ACC112 (cell line): Measurements from ENCODE around the gene ULK1.

Source experiments
- H2AFZ ChIP-seq: fragments of 200-600 bp; sonication (generic); one replicate; pipeline ENCODE4 v1.6.0; 2017; ENCODE audit warnings: antibody characterized with exemption, low read length; ENCODE audit not compliant: unreplicated experiment
- H3K27ac ChIP-seq: fragments of 200-600 bp; sonication (generic); 2 replicates; pipeline ENCODE4 v1.5.1; 2014; ENCODE audit warnings: low read depth, mild to moderate bottlenecking, antibody characterized with exemption, low read length, moderate library complexity
- H3K27me3 ChIP-seq: fragments of 200-600 bp; sonication (generic); 2 replicates; pipeline ENCODE4 v1.6.1; 2014; ENCODE audit warnings: mild to moderate bottlenecking, antibody characterized with exemption, low read length, moderate library complexity, mixed read lengths; ENCODE audit not compliant: insufficient read depth
- H3K36me3 ChIP-seq: fragments of 200-600 bp; sonication (generic); 2 replicates; pipeline ENCODE4 v1.6.1; 2016; ENCODE audit warnings: mild to moderate bottlenecking, antibody characterized with exemption, low read length, moderate library complexity, mixed read lengths; ENCODE audit not compliant: insufficient read depth
- H3K4me1 ChIP-seq: fragments of 200-600 bp; sonication (generic); one replicate; pipeline ENCODE4 v1.6.1; 2016; ENCODE audit warnings: low read length, mixed read lengths; ENCODE audit not compliant: insufficient read depth, unreplicated experiment, control insufficient read depth
- H3K4me3 ChIP-seq: fragments of 200-600 bp; sonication (generic); 2 replicates; pipeline ENCODE4 v1.5.1; 2014; ENCODE audit warnings: mild to moderate bottlenecking, low read depth, low read length
- H3K79me2 ChIP-seq: fragments of 200-600 bp; sonication (generic); one replicate; pipeline ENCODE4 v1.6.0; 2016; ENCODE audit warnings: low read length; ENCODE audit not compliant: control insufficient read depth, unreplicated experiment, insufficient read depth

ULK1 gene

DNA sequence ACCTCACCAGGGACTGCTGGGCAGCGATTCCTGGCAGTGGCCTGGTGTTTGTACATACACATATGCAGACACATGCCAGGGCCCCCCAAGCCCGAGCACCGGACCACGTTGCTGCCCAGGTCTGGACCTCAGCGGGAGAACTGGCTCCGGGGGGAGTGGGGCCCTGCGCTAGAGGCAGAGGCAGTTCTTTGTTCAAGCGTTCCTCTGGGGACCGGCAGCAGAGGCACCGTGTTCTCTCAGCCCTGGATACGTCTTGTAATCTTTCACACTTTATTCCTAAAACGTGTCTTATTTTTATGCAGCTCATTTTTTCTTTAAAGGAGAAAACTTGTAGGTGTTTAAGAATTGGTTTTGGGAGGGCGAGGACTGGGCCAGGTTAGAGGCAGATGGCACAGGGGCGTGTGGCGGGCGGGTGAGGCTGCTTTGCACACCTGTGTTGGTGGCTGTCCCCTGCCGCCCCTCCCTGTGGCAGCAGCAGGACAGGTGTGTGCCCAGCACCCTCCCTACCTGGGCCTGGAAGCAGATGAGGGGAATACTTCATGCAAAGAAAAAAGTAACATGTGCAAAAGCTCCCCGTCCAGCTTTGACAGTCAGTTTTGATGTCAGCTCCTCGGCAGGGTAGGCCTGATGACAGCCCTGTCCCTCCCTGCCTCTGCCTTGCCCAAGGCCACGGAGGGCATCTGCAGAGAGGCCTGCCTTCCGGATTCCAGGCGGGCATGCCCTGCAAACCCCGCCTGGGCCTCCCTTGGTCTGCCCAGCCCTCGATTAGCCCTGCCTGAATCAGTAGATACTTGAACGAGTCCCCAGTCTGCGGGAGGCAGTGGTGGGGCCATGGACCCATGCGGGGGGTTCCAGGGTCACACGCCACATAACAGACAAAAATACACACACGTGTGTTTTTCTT lies 27.7 kb downstream of the ULK1 start:
- H2AFZ ChIP-seq: no peak overlapping the region
- no peak overlapping the region for H3K27ac ChIP-seq
- H3K4me1 ChIP-seq: no peaks in the 10 kb centered on the region
- H3K4me3 ChIP-seq: no peak overlapping the region
- H3K27me3 ChIP-seq: no peaks in the 10 kb centered on the region
- H3K36me3 ChIP-seq: no peaks in the 10 kb centered on the region
- no peaks in the 10 kb centered on the region for H3K79me2 ChIP-seq

DNA sequence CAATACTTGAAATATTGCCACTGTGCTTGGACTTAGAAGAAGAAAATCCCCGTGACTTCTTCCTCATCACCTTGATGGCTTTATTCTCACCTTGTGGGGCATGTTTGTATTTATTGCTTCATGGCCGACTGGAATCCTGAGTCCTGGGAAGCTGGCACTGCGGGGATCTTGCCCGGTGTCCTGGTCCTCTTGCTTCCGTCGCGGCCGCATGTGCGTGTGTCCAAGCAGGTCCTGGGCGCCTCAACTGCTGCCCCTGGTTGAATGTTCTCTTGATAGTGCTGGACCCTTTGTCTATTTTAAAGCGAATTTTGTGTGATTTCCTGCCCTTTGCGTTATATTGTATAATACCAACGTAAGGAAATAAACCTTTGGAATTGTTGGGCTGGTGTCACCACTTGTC lies 28.4 kb downstream of the ULK1 start:
- Histone ChIP-seq H2AFZ (no peak overlapping the region), H3K27me3 (no peaks in the 10 kb centered on the region), H3K79me2 (no peaks in the 10 kb centered on the region), H3K36me3 (no peaks in the 10 kb centered on the region), H3K4me1 (no peaks in the 10 kb centered on the region), H3K27ac (no peak overlapping the region), H3K4me3 (no peak overlapping the region)

DNA sequence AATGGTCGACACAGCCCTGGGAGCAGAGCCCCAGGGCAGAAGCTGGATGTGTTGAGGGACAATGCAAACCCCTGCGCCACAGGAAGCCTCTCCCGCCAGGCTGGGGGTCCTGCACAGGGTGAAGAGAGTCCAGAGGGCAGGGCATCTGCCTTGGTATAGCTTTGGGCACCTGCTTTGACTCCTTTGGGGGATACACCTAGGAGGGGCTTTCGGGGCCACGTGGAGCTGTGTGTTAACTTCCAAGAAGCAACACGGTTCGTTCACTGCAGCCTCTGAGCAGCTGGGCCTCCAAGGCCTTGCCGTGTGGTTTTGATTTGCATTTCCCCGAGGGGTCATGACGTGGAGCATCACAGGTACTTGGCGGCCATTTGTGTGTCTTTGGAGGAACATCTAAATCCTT lies 28.8 kb downstream of the ULK1 start:
- Histone ChIP-seq H3K27me3 (no peaks in the 10 kb centered on the region), H3K4me1 (no peaks in the 10 kb centered on the region), H3K4me3 (no peak overlapping the region), H2AFZ (no peak overlapping the region), H3K27ac (no peak overlapping the region), H3K79me2 (no peaks in the 10 kb centered on the region), H3K36me3 (no peaks in the 10 kb centered on the region)

DNA sequence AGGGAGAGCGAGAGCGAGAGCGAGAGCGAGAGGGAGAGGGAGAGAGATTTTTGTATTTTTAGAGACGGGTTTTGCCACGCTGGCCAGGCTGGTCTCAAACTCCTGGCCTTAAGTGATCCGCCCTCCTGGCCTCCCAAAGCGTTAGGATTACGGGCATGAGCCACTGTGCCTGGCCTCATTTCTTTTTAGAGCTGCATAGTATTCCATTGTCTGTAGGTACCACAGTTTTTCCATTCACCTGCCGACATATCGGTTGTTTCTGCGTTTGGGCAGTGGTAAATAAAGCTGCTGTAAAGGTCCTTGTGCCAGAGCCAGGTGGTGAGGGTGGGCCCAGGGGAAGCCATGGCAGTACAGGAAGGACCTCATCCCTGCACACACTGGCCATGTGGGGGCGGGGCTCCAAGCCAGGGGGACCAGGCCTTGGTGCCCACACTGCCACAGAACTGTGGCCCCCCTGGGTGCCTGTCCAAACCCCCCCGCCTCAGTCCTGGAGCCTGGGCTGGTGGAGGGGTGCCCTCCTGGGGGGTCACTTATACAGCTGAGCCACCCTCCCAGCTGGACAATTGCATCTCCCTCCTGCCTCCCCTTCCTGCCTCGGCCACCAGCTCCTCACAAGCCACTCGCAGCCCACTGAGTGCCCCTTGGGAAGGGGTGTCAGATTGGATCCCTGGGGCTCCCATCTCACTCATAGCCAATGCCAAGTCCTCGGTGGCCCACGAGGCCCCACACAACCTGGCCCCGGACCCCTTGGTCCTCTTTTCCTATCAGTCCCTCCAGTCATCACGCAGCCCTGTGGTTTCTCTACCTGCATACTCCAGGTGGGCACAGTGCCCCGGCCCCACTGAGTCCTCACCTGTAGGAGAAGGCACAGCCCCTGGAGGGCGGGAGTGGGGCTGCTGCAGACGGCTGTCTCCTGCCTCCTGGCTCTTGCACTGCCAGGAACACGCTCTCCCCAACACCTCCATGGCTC lies 33.0 kb downstream of the ULK1 start:
- peaks cover 6% of the 10 kb centered on the region for H3K4me1 ChIP-seq
- H3K27me3 ChIP-seq: no peaks in the 10 kb centered on the region
- H3K36me3 ChIP-seq: peaks cover 6% of the 10 kb centered on the region; the same call in 1 of the 2 replicates
- H3K27ac ChIP-seq: no peak overlapping the region
- H2AFZ ChIP-seq: no peak overlapping the region
- no peak overlapping the region; the same call in 1 of the 2 replicates for H3K4me3 ChIP-seq
- H3K79me2 ChIP-seq: peaks cover 17% of the 10 kb centered on the region

DNA sequence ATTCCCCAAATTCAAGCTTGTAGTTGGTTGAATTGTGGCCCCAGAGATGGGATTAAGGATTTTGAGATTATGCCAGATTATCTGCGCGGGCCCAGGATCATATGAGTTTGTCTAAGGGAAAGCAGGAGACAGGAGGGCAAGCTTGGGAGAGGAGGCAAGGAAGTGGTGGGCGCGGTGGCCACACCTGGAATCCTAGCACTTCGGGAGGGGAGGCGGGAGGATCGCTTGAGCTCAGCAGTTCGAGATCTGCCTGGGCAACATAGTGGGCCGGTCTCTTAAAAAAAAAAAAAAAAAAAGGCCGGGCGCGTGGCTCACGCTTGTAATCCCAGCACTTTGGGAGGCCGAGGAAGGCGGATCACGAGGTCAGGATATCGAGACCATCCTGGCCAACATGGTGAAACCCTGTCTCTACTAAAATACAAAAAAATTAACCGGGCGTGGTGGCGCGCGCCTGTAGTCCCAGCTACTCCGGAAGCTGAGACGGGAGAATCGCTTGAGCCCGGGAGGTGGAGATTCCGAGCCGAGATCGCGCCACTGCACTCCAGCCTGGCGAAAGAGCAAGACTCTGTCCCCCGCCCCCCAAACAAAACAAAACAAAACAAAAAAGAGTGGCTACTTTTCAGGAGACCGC lies 33.8 kb downstream of the ULK1 start:
- Histone ChIP-seq H3K27ac (no peak overlapping the region), H2AFZ (peak overlapping the region; percentile 88), H3K27me3 (no peaks in the 10 kb centered on the region), H3K79me2 (peaks cover 17% of the 10 kb centered on the region), H3K4me3 (peak overlapping the region; percentile 99), H3K36me3 (peaks cover 7% of the 10 kb centered on the region; the same call in 1 of the 2 replicates), H3K4me1 (peaks cover 6% of the 10 kb centered on the region)

DNA sequence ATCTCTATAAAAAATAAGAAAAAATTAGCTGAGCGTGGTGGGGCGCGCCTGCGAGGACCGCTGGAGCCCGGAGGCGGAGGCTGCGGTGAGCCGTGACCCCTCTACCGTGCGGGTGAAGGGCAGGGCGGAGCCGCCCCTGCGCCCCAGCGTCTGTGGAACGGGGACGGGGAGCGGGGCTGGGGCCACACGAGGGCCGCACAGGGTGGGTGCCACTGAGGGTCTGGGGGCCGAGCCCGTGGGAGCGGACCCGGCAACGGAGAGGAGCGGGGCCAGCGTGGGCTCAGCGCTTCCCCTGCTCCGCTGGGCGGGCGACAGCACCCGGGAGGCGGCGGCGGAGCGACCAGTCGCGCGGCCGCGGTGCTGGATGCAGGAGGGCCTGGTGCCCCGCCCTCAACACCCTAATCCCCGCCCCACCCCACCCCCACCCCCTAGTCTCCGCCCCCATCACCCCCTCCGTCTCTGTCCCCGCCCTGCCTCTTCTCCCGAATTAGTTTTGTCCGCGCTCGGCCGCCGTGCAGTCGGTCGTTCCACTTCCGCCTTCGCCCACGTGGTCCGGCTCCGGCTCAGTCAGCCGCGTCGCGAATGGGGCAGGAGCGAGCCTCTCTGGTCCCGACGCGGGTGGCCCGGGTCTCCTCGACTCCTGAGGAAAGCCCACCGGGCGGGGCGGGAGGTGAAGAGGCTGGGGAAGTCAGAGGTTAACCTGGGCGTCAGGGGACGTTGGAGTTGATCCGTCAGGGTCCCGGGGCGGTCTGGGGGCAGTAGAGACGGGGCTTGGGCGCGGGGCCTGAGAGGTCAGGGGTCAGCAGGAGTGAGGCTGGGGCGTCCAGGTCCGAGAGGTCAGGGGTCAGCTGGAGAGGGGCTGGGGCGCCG lies 34.5 kb downstream of the ULK1 start, which contains the start of gene PUS1:
TSS of gene PUS1 (plus strand) at position 566 of the 870 bp plus-strand sequence. CDS start 447 bp downstream, outside the sequence.
- H3K4me1 ChIP-seq: peaks cover 6% of the 10 kb centered on the region
- peak within 1 kb of the TSS; percentile 88 for H2AFZ ChIP-seq
- peak within 1 kb of the TSS; percentile 99 for H3K4me3 ChIP-seq
- peaks cover 17% of the 10 kb centered on the region for H3K79me2 ChIP-seq
- H3K27ac ChIP-seq: peak within 1 kb of the TSS; percentile 42; the same call in 1 of the 2 replicates
- no peaks in the 10 kb centered on the region for H3K27me3 ChIP-seq
- H3K36me3 ChIP-seq: peaks cover 13% of the 10 kb centered on the region; the same call in 1 of the 2 replicates

DNA sequence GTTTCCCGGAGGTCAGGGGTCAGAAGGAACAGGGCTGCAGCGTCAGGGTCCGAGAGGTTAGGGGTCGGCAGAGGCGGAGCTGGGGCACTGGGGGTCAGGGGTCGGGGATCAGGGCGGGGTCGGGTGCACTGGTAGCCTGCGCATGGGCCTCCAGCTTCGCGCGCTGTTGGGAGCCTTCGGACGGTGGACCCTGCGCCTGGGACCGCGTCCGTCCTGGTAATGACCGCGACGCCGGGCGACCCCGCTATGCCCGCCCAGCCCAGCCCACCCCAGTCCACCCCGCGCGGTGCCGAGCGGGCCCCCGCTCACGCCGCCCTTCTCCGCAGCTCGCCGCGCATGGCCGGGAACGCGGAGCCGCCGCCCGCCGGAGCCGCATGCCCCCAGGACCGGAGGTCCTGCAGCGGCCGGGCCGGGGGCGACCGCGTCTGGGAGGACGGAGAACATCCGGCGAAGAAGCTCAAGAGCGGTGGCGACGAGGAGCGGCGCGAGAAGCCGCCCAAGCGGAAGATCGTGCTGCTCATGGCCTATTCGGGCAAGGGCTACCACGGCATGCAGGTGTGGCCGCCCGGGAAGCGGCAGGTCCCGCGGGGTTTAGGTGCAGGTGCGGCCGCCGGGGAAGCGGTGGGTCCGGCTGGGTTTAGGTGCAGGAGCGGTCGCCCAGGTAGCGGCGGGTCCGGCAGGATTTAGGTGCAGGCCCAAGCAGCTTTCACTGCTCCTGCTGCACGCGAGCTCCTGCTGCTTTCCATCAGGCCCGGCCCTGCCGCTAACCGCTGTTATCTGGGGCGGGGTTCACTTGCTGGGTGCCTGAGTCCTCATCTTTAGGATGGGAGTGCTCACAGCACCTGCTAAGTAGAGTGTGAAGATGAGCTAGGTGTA lies 35.4 kb downstream of the ULK1 start:
- no peak overlapping the region for H2AFZ ChIP-seq
- H3K27ac ChIP-seq: peak overlapping the region; percentile 42; the same call in 1 of the 2 replicates

DNA sequence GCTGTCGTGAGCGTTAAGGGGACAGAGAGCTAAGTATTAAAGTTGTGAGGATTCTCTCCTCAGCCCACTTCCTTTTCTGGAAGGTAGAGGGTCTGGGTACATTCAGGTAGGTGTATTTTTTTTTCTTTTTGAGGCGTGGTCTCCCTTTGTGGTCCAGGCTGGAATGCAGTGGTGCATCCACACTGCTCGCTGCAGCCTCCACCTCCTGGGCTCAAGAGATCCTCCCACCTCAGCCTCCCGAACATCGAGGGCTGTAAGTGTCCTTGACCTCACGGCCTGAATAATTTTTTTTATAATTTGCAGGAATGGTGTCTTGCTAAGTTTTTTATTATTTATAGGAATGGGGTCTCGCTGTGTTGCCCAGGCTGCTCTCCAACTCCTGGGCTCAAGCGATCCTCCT lies 36.1 kb downstream of the ULK1 start:
- Histone ChIP-seq H3K27ac (no peak overlapping the region), H2AFZ (no peak overlapping the region), H3K27me3 (no peaks in the 10 kb centered on the region), H3K4me1 (peaks cover 6% of the 10 kb centered on the region), H3K79me2 (peaks cover 17% of the 10 kb centered on the region), H3K36me3 (peaks cover 14% of the 10 kb centered on the region; the same call in 1 of the 2 replicates), H3K4me3 (peak overlapping the region; percentile 99)

More for the DNA sequence above, 35.4 kb downstream of the ULK1 start:
- peak overlapping the region; percentile 99 for H3K4me3 ChIP-seq
- peaks cover 6% of the 10 kb centered on the region for H3K4me1 ChIP-seq
- H3K27me3 ChIP-seq: no peaks in the 10 kb centered on the region
- H3K36me3 ChIP-seq: peaks cover 14% of the 10 kb centered on the region; the same call in 1 of the 2 replicates
- peaks cover 17% of the 10 kb centered on the region for H3K79me2 ChIP-seq

DNA sequence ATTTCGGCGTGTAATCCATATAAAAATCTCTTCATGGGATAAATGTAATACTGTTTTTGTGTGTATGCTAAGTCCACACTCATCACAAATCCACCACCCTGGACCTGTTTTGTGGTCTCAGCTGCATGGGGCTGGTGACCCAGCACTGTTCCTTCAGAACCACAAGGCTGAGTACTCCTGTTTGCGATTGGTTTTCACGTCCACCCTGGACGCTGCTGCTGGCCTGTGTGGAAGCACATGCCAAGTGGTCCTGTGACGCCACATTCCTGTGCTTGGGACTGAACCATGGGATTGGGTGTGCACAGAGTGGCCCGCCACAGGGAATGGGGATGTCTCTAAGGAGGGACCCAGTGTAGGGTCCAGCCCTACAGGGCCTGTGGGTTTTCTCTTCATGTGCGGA lies 39.0 kb downstream of the ULK1 start:
- Histone ChIP-seq H3K4me1 (peaks cover 6% of the 10 kb centered on the region), H3K27ac (no peak overlapping the region), H3K79me2 (peaks cover 17% of the 10 kb centered on the region), H3K36me3 (peaks cover 14% of the 10 kb centered on the region; the same call in 1 of the 2 replicates), H3K4me3 (no peak overlapping the region), H2AFZ (no peak overlapping the region), H3K27me3 (no peaks in the 10 kb centered on the region)
